GM12878 (cell line): Measurements from ENCODE around the gene GALNT17. TPM values are rescaled to one million over a fixed set of nuclear protein-coding genes. Genes with fewer than 3 reads are reported as not detected.

ENCODE experiments used
- ATAC-seq: fragments of 200-7000 bp; cut with Tn5 transposase; 3 replicates; pipeline ENCODE4 v1.9.1; 2020; ENCODE audit warnings: mild to moderate bottlenecking, moderate library complexity
- BruUV-seq: library from RNA; stranded (reverse); fragments of 400-500 nt; replicated peaks from 2 replicates; lab custom pipeline; 2021; lab: Mats Ljungman, UMichigan
- CTCF ChIA-PET: fragments of 300-600 bp; sonication (Branson Sonifier 250); formaldehyde crosslinking; extraction: SDS; loops from one replicate; lab custom pipeline; 2021; ENCODE audit warnings: inconsistent platforms; lab: Yijun Ruan, JAX
- POLR2A ChIA-PET: fragments of 350-600 bp; formaldehyde crosslinking; extraction: SDS; loops from one replicate; lab custom pipeline; 2021; ENCODE audit warnings: inconsistent platforms; lab: Charles Lee
- RAD21 ChIA-PET: fragments of 300-600 bp; sonication (Branson Sonifier 250); formaldehyde crosslinking; loops from one replicate; lab custom pipeline; 2023; ENCODE audit warnings: antibody characterized with exemption; ENCODE audit not compliant: unreplicated experiment; lab: Charles Lee
- SMC1A ChIA-PET: fragments of 300-600 bp; sonication (Branson Sonifier 250); formaldehyde crosslinking; loops from one replicate; lab custom pipeline; 2023; ENCODE audit not compliant: unreplicated experiment, uncharacterized antibody; lab: Charles Lee
- DNase-seq: peaks from one replicate; pipeline ENCODE4 v3.0.0-alpha.2; 2011; ENCODE audit warnings: low read depth, low spot score
- FAIRE-seq: peaks from 3 replicates; lab custom pipeline; 2011; peaks lifted over from hg19 to GRCh38; lab: Jason Lieb, UNC
- H2AFZ ChIP-seq: 2 replicates; pipeline ENCODE4 v1.6.0; 2011; ENCODE audit warnings: low read depth, low read length, control low read depth; ENCODE audit not compliant: control insufficient read depth
- H3K27ac ChIP-seq: 2 replicates; pipeline ENCODE4 v1.5.1; 2011; ENCODE audit warnings: control low read depth; ENCODE audit not compliant: control insufficient read depth, insufficient read depth
- H3K27me3 ChIP-seq, 2 experiments: replicated peaks in 1 of 2; 2 replicates each; pipeline versions ENCODE4 v1.6.0 to v1.6.1; 2011; ENCODE audit warnings: low read length in 1 of 2; ENCODE audit not compliant: control insufficient read depth in 2 of 2, insufficient read depth in 2 of 2
- H3K36me3 ChIP-seq, 2 experiments: 2 replicates each; pipeline ENCODE4 v1.5.1; 2011; ENCODE audit warnings: low read length in 1 of 2; ENCODE audit not compliant: control insufficient read depth in 2 of 2, insufficient read depth in 2 of 2
- H3K4me1 ChIP-seq: 2 replicates; pipeline ENCODE4 v1.6.1; 2011; ENCODE audit warnings: mild to moderate bottlenecking, low read length, moderate library complexity, mixed read lengths; ENCODE audit not compliant: control insufficient read depth, insufficient read depth
- H3K4me2 ChIP-seq: 2 replicates; pipeline ENCODE4 v1.6.0; 2011; ENCODE audit warnings: control low read depth; ENCODE audit not compliant: control insufficient read depth, insufficient read depth
- H3K4me3 ChIP-seq: fragments of 200-600 bp; sonication (generic); 2 replicates; pipeline ENCODE4 v1.5.1; 2016
- H3K79me2 ChIP-seq: 2 replicates; pipeline ENCODE4 v1.6.0; 2011; ENCODE audit warnings: low read length; ENCODE audit not compliant: control insufficient read depth, insufficient read depth
- H3K9ac ChIP-seq: 2 replicates; pipeline ENCODE4 v1.8.0; 2011; ENCODE audit warnings: low read length, control low read depth, mixed read lengths; ENCODE audit not compliant: control insufficient read depth, insufficient read depth
- H3K9me3 ChIP-seq: replicated peaks from 3 replicates; pipeline ENCODE4 v1.5.1; 2011; ENCODE audit warnings: mild to moderate bottlenecking, low read length; ENCODE audit not compliant: control insufficient read depth, insufficient read depth
- H4K20me1 ChIP-seq: 2 replicates; pipeline ENCODE4 v1.6.0; 2011; ENCODE audit not compliant: control insufficient read depth, insufficient read depth
- CEBPZ ChIP-seq: fragments of 150-350 bp; IDR thresholded peaks from 2 replicates; pipeline ENCODE4 v1.6.1; 2016; ENCODE audit warnings: low read depth, low read length
- EP300 ChIP-seq, 2 experiments: fragments of 150-350 bp in 1 of 2; IDR thresholded peaks; 2 replicates each; pipeline ENCODE4 v1.6.1; 2011 to 2012; ENCODE audit warnings: low read depth in 2 of 2, low read length in 2 of 2, borderline replicate concordance in 1 of 2, improper control_type of control experiment in 1 of 2, inconsistent platforms in 1 of 2; ENCODE audit not compliant: control insufficient read depth in 1 of 2
- FOXM1 ChIP-seq: IDR thresholded peaks from 2 replicates; pipeline ENCODE4 v1.6.1; 2012; ENCODE audit warnings: low read depth, mild to moderate bottlenecking, inconsistent platforms, low read length, moderate library complexity
- IRF3 ChIP-seq: fragments of 450-650 bp; IDR thresholded peaks from 2 replicates; pipeline ENCODE4 v1.6.1; 2014; ENCODE audit warnings: mild to moderate bottlenecking
- LARP7 ChIP-seq: fragments of 450-650 bp; IDR thresholded peaks from 2 replicates; pipeline ENCODE4 v1.6.1; 2017; ENCODE audit warnings: mild to moderate bottlenecking
- NFXL1 ChIP-seq: fragments of 450-650 bp; IDR thresholded peaks from 2 replicates; pipeline ENCODE4 v1.6.1; 2017; ENCODE audit warnings: antibody characterized with exemption, mild to moderate bottlenecking, borderline replicate concordance
- NR2C2 ChIP-seq: IDR thresholded peaks from 2 replicates; pipeline ENCODE4 v1.6.1; 2011; ENCODE audit warnings: borderline replicate concordance, low read depth; ENCODE audit not compliant: control insufficient read depth, insufficient read length
- PKNOX1 ChIP-seq: fragments of 450-650 bp; IDR thresholded peaks from 2 replicates; pipeline ENCODE4 v1.6.1; 2016; ENCODE audit warnings: mild to moderate bottlenecking
- POLR2A ChIP-seq: IDR thresholded peaks from 2 replicates; pipeline ENCODE4 v1.6.1; 2011; ENCODE audit warnings: low read depth, mild to moderate bottlenecking, low read length
- POU2F2 ChIP-seq: IDR thresholded peaks from 3 replicates; pipeline ENCODE4 v1.6.1; 2011; ENCODE audit warnings: low read depth, mild to moderate bottlenecking, low read length, borderline replicate concordance
- SKIL ChIP-seq: fragments of 450-650 bp; IDR thresholded peaks from 2 replicates; pipeline ENCODE4 v1.6.1; 2017; ENCODE audit warnings: mild to moderate bottlenecking, low read depth, inconsistent platforms; ENCODE audit not compliant: poor library complexity, severe bottlenecking
- TCF12 ChIP-seq: IDR thresholded peaks from 2 replicates; pipeline ENCODE4 v1.6.1; 2011; ENCODE audit warnings: low read depth, mild to moderate bottlenecking, low read length
- WRNIP1 ChIP-seq: IDR thresholded peaks from 2 replicates; pipeline ENCODE4 v1.6.1; 2011; ENCODE audit warnings: low read depth, low read length, improper control_type of control experiment, borderline replicate concordance
- ZNF217 ChIP-seq: fragments of 450-650 bp; IDR thresholded peaks from 2 replicates; pipeline ENCODE4 v1.6.1; 2017; ENCODE audit warnings: antibody characterized with exemption, mild to moderate bottlenecking
- ZSCAN29 ChIP-seq: fragments of 450-650 bp; IDR thresholded peaks from 2 replicates; pipeline ENCODE4 v1.6.1; 2017; ENCODE audit warnings: mild to moderate bottlenecking, moderate library complexity
- in situ Hi-C: fragments of 300-500 bp; cut with MboI; formaldehyde crosslinking; loops from 9 replicates; pipeline ENCODE4 v1.14.3; 2018; ENCODE audit warnings: mixed read lengths
- intact Hi-C: fragments of 100-400 bp; cut with micrococcal nuclease; formaldehyde crosslinking; loops from one replicate; pipeline ENCODE4 v1.14.2; 2022; ENCODE audit not compliant: unreplicated experiment
- polyA plus RNA-seq, 11 experiments: library from polyadenylated mRNA; depleted of rRNA in 4 of 11; unstranded in 6 of 11; stranded (reverse) in 5 of 11; fragments of >200 nt; fragmentation: Nextera tagmentation in 4 of 11; fragmentation: Illumina TruSeq in 1 of 11; extraction: Ambion mirVana in 4 of 11; extraction: Trizol in 1 of 11; gene quantifications; 1 replicate in 1 of 11; 2 replicates in 10 of 11; pipeline versions ENCODE4 v1.2.1 to v1.2.3, GENCODE V29; 2011 to 2016; ENCODE audit warnings: inconsistent platforms in 2 of 11, missing spikeins in 2 of 11, low read depth in 1 of 11
- total RNA-seq, 4 experiments: library from RNA; depleted of rRNA in 3 of 4; stranded (reverse); fragments of >200 nt in 3 of 4; fragmentation: Illumina TruSeq in 1 of 4; extraction: Trizol in 1 of 4; gene quantifications; 2 replicates each; pipeline versions ENCODE4 v1.2.1 to v1.2.3, GENCODE V29; 2013 to 2021

GALNT17 gene
- total and polyA plus RNA-seq, 10 of the 15 experiments (the other 5 are each of a cell fraction or from before 2014, with no cell fraction given) = 0.12 to 0.15 TPM; not detected in 8

- TF ChIP-seq PKNOX1 (no peak), IRF3 (no peak), POU2F2 (no peak), SKIL (no peak), TCF12 (no peak)
Measured at GRCh38 chr7:71342202-71342601, 210.3 kb downstream of the GALNT17 start (continued).

GRCh38 chr7:71343039-71343438 is 211.1 kb downstream of the GALNT17 start:
- SMC1A ChIA-PET = no interaction called here
- H3K27ac ChIP-seq = no peak overlapping the region
- H4K20me1 ChIP-seq = no peaks in the 10 kb centered on the region
- FAIRE-seq (no peak), ATAC-seq (no peak), DNase-seq (no peak)
- no TSS peak for BruUV-seq
- H2AFZ ChIP-seq = no peak overlapping the region
- TF ChIP-seq EP300 (IDR thresholded peaks at IDR 0.05; ENCODE audit: borderline replicate concordance in 1 of 2, control insufficient read depth in 1 of 2, low read depth in 2 of 2, low read length in 2 of 2) (no peak), POLR2A (no peak), FOXM1 (no peak), LARP7 (no peak), ZSCAN29 (no peak), NR2C2 (no peak), WRNIP1 (no peak), ZNF217 (no peak), NFXL1 (no peak), CEBPZ (no peak)
- H3K4me2 ChIP-seq = no peak overlapping the region
- RAD21 ChIA-PET = no interaction called here
- intact Hi-C loops = no loop called here
- no peaks in the 10 kb centered on the region for H3K36me3 ChIP-seq
- H3K4me3 ChIP-seq = no peak overlapping the region
- POLR2A ChIA-PET = no interaction called here
- H3K27me3 ChIP-seq = no peaks in the 10 kb centered on the region
- in situ Hi-C loops = no loop called here
- CTCF ChIA-PET = no interaction called here
- no peaks in the 10 kb centered on the region; the same call in 2 of the 3 replicates for H3K9me3 ChIP-seq
- no peaks in the 10 kb centered on the region for H3K4me1 ChIP-seq
- H3K9ac ChIP-seq = no peak overlapping the region
- no peaks in the 10 kb centered on the region for H3K79me2 ChIP-seq
